ENCODE results near the gene ARL1.

DNA sequence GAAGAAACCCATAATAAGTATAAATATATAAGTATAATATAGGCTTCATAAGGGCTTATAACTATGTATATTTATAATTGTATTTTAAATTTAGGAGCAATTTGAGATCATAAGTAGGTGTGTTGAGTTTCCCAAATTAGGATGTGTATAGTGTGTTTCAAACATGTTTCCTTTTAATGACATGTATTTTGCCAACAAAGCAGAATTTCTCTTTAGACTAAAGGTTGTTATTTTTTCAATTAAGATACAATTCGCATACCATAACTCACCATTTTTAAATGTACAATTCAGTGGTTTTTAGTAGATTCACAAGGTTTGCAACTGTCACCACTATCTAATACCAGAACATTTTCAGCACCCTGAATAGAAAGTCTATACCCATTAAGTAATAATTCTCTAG is 7.7 kb upstream of the ARL1 start:
- TF ChIP-seq, protein P1, sequence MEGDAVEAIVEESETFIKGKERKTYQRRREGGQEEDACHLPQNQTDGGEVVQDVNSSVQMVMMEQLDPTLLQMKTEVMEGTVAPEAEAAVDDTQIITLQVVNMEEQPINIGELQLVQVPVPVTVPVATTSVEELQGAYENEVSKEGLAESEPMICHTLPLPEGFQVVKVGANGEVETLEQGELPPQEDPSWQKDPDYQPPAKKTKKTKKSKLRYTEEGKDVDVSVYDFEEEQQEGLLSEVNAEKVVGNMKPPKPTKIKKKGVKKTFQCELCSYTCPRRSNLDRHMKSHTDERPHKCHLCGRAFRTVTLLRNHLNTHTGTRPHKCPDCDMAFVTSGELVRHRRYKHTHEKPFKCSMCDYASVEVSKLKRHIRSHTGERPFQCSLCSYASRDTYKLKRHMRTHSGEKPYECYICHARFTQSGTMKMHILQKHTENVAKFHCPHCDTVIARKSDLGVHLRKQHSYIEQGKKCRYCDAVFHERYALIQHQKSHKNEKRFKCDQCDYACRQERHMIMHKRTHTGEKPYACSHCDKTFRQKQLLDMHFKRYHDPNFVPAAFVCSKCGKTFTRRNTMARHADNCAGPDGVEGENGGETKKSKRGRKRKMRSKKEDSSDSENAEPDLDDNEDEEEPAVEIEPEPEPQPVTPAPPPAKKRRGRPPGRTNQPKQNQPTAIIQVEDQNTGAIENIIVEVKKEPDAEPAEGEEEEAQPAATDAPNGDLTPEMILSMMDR (IDR thresholded peaks at IDR 0.05): no peak
- TF ChIP-seq POLR2A (IDR thresholded peaks at IDR 0.05): no peak

Measured in esophagus squamous epithelium (tissue), 4 donors.